ENCODE measurements around the gene BEST3.

DNA sequence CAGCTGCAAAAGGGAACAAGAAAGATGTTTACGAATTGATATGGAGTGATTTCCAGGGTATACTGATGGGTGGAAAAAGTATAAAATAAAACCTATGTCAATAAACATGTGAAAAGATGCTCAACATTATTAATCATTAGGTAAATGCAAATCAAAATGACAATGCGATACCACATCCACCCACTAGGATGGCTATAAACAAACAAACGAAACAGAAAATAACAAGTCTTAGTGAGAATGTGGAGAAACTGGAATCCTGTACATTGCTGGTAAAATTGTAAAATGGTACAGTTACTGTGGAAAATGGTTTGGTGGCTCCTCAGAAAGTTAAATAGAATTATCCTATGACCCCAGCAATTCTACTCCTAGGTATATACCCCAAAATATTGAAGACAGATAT lies 9.5 kb upstream of the BEST3 start:
- TF ChIP-seq CTCF (IDR thresholded peaks at IDR 0.05) (no peak), POLR2A (IDR thresholded peaks at IDR 0.05) (no peak)

Data from uterus (tissue), 2 donors.